ENCODE measurements around the gene HS6ST3. TPM values are rescaled to one million over a fixed set of nuclear protein-coding genes. Genes with fewer than 3 reads are reported as not detected.

The HS6ST3 gene
- polyA plus RNA-seq, 1 donor: 0.23 TPM

- DNase-seq: no peak
These were observed 456.6 kb downstream of the HS6ST3 start for GRCh38 chr13:96546463-96546862.

- DNase-seq: no peak
These were observed 461.6 kb downstream of the HS6ST3 start for GRCh38 chr13:96551546-96551945.

GRCh38 chr13:96552559-96552958, 462.7 kb downstream of the HS6ST3 start:
- no peak for DNase-seq

- no peak for DNase-seq
These were observed 463.9 kb downstream of the HS6ST3 start for GRCh38 chr13:96553796-96554195.

GRCh38 chr13:96573563-96573962, 483.7 kb downstream of the HS6ST3 start:
- no peak for DNase-seq

- DNase-seq: no peak
These were observed 485.8 kb downstream of the HS6ST3 start for GRCh38 chr13:96575423-96576320.

- DNase-seq: no peak
These were observed 491.8 kb downstream of the HS6ST3 start for GRCh38 chr13:96581741-96582140.

GRCh38 chr13:96615252-96615651, 525.3 kb downstream of the HS6ST3 start:
- no peak for DNase-seq

GRCh38 chr13:96617528-96617927, 527.6 kb downstream of the HS6ST3 start:
- DNase-seq: no peak

- DNase-seq: no peak
These were observed 531.8 kb downstream of the HS6ST3 start for GRCh38 chr13:96621634-96622183.

- DNase-seq: no peak
These were observed 539.4 kb downstream of the HS6ST3 start for GRCh38 chr13:96629331-96629730.

- DNase-seq: no peak
These were observed 542.8 kb downstream of the HS6ST3 start for GRCh38 chr13:96632536-96633320.

- no peak for DNase-seq
These were observed 546.2 kb downstream of the HS6ST3 start for GRCh38 chr13:96636001-96636709.

- no peak for DNase-seq
These were observed 547.1 kb downstream of the HS6ST3 start for GRCh38 chr13:96637039-96637438.

GRCh38 chr13:96646101-96646500, 556.2 kb downstream of the HS6ST3 start:
- DNase-seq: no peak

- DNase-seq: no peak
These were observed 556.8 kb downstream of the HS6ST3 start for GRCh38 chr13:96646515-96647211.

GRCh38 chr13:96650301-96650886, 560.5 kb downstream of the HS6ST3 start:
- DNase-seq: no peak

GRCh38 chr13:96651598-96651997, 561.7 kb downstream of the HS6ST3 start:
- no peak for DNase-seq

- DNase-seq: no peak
These were observed 562.6 kb downstream of the HS6ST3 start for GRCh38 chr13:96652506-96652905.

GRCh38 chr13:96661612-96662011, 571.7 kb downstream of the HS6ST3 start:
- no peak for DNase-seq

- DNase-seq: no peak
These were observed 572.1 kb downstream of the HS6ST3 start for GRCh38 chr13:96662036-96662435.

Data from hindlimb muscle (tissue), 1 donor.